Psoas muscle (tissue), 8 donors: ENCODE results near the gene VPS13D. TPM values are rescaled to one million over a fixed set of nuclear protein-coding genes. Genes with fewer than 3 reads are reported as not detected.

ENCODE experiments used
- ATAC-seq, 4 donors: fragments of 200-7000 bp; cut with Tn5 transposase; one replicate each; pipeline ENCODE4 v1.9.1; 2020; ENCODE audit warnings: moderate library complexity in 3 of 4, mild to moderate bottlenecking in 2 of 4
- DNase-seq, 2 donors: peaks; one replicate each; pipeline ENCODE4 v3.0.0-alpha.2; 2020
- H3K27ac ChIP-seq: fragments of 200-600 bp; one replicate; pipeline ENCODE4 v1.8.0; 2022
- H3K27me3 ChIP-seq, 3 donors: fragments of 200-600 bp in 1 of 3; one replicate each; pipeline versions ENCODE4 v1.6.1 to v1.8.0; 2013 to 2022; ENCODE audit warnings: low read length in 2 of 3, mild to moderate bottlenecking in 2 of 3, moderate library complexity in 1 of 3; ENCODE audit not compliant: insufficient read depth in 3 of 3
- H3K36me3 ChIP-seq, 2 donors: fragments of 200-600 bp in 1 of 2; one replicate each; pipeline versions ENCODE4 v1.6.1 to v1.8.0; 2013 to 2022; ENCODE audit warnings: low read depth in 1 of 2, mild to moderate bottlenecking in 1 of 2, moderate library complexity in 1 of 2; ENCODE audit not compliant: insufficient read depth in 1 of 2
- H3K4me1 ChIP-seq: fragments of 200-600 bp; one replicate; pipeline ENCODE4 v1.8.0; 2022
- H3K4me3 ChIP-seq: fragments of 200-600 bp; one replicate; pipeline ENCODE4 v1.8.0; 2022; ENCODE audit warnings: mild to moderate bottlenecking
- H3K9me3 ChIP-seq: fragments of 200-600 bp; one replicate; pipeline ENCODE4 v1.8.0; 2022
- WGBS, 3 donors: extraction: QIAGEN DNeasy Blood & Tissue Kit; methylation state at CpG; one replicate each; pipeline versions ENCODE4 v1.1.6 to v1.1.7; 2013; 5-methylcytosine and 5-hydroxymethylcytosine counted together
- intact Hi-C, 2 donors: fragments of 100-400 bp; cut with DNase I; formaldehyde crosslinking; loops; one replicate each; pipeline versions ENCODE4 v1.11.0 to v1.14.2; 2022
- polyA plus RNA-seq, 3 donors: library from polyadenylated mRNA; stranded (reverse); fragments of 200-250 nt; gene quantifications; one replicate each; pipeline ENCODE4 v1.2.3, GENCODE V29; 2013
- total RNA-seq, 4 donors: library from RNA; stranded (reverse); fragmentation: NEBNext Ultra II Directional in 2 of 4; extraction: Animal tissue kit (Norgen Biotek cat#: 25700) in 2 of 4; gene quantifications; one replicate each; pipeline versions ENCODE4 v1.2.1 to v1.2.4, GENCODE V29; 2021 to 2023
- TF ChIP-seq, protein P1 (sequence below): fragments of 200-600 bp; IDR thresholded peaks from one replicate; pipeline ENCODE4 v1.8.0; 2022; ENCODE audit warnings: antibody characterized with exemption
- donor health status: healthy with polysubstance abuse.
- donor health status: DM: no; HTN: no; CAD: no; lungs with moderate emphysema.
- donor health status: Bipolar disorder and iron deficiency.
- donor health status: healthy.
- donor health status: DM: yes; HTN: yes; CAD: no.
- donor health status: DM: no; HTN: no; CAD: no.
- donor health status: DM: no; HTN: no; CAD: no.
- donor health status: DM: yes; HTN: yes; CAD: no.

Gene VPS13D
- total and polyA plus RNA-seq, 7 donors, result 19.9 to 69.1 (median 45.3) TPM

- peaks cover 22% of the 10 kb centered on the region for H3K4me1 ChIP-seq
- ATAC-seq, result no peak
- no peak for DNase-seq
- H3K4me3 ChIP-seq, result no peak overlapping the region
- intact Hi-C loops, result no loop called here
- TF ChIP-seq, protein P1, sequence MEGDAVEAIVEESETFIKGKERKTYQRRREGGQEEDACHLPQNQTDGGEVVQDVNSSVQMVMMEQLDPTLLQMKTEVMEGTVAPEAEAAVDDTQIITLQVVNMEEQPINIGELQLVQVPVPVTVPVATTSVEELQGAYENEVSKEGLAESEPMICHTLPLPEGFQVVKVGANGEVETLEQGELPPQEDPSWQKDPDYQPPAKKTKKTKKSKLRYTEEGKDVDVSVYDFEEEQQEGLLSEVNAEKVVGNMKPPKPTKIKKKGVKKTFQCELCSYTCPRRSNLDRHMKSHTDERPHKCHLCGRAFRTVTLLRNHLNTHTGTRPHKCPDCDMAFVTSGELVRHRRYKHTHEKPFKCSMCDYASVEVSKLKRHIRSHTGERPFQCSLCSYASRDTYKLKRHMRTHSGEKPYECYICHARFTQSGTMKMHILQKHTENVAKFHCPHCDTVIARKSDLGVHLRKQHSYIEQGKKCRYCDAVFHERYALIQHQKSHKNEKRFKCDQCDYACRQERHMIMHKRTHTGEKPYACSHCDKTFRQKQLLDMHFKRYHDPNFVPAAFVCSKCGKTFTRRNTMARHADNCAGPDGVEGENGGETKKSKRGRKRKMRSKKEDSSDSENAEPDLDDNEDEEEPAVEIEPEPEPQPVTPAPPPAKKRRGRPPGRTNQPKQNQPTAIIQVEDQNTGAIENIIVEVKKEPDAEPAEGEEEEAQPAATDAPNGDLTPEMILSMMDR, result no peak
- H3K36me3 ChIP-seq, result no peaks in the 10 kb centered on the region
- no peak overlapping the region for H3K27ac ChIP-seq
- H3K9me3 ChIP-seq, result no peaks in the 10 kb centered on the region
- no peaks in the 10 kb centered on the region for H3K27me3 ChIP-seq
- 91 to 98% (median 93%) methylated on average over 3 of the region's 3 CpGs for whole genome bisulfite sequencing, 3 donors
Measured at GRCh38 chr1:12529640-12530174, 299.9 kb downstream of the VPS13D start.

DNA sequence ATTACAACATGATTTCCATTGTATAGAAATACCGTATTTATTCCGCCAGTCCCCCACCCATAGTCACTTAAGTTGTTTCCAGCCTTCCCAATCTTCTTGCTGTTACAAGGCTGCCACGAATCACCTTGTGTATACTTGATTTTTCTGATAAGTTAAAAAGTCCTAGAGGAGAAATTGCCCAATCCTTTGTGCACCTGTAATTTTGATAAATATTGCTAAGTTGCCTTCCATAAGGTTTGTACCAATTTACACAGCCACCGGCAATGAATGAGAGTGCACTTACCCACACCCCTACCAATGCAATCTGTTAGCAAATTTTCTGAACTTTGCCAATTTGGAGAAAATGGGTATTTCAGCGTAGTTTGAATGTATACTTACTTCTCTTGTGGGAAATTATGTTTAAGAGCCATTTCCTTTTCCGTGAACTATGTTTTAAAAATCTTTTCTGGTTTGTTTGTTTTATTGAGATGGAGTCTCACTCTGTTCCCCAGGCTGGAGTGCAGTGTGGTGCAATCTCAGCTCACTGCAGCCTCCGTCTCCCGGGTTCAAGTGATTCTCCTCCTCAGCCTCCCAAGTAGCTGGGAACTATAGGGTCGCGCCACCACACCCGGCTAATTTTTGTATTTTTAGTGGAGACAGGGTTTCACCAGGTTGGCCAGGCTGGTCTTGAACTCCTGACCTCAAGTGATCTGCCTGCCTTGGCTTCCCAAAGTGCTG lies 300.8 kb downstream of the VPS13D start:
- Histone ChIP-seq H3K4me1 (peaks cover 14% of the 10 kb centered on the region), H3K4me3 (no peak overlapping the region), H3K27me3 (no peaks in the 10 kb centered on the region), H3K9me3 (no peaks in the 10 kb centered on the region), H3K27ac (no peak overlapping the region), H3K36me3 (no peaks in the 10 kb centered on the region)
- TF ChIP-seq, protein P1, result no peak
- DNase-seq, result no peak
- intact Hi-C loops, result no loop called here
- WGBS, 3 donors, result 87 to 89% (median 88%) methylated on average over 11 of the region's 11 CpGs
- no peak for ATAC-seq

DNA sequence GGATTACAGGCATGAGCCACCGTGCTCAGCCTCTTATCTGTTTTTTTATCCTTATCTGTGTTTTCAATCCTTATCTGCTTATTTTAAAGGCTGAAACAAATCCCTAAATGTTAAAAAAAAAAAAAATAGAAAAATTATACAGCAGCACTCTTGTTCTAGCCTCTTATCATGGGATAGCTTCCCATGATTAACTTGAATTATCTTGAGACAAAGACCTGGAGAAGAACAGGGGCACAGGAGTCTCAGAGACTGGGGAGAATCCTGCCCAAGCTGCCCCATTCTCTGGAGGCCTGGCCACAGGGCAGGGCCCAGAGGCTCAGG lies 301.3 kb downstream of the VPS13D start:
- TF ChIP-seq, protein P1, result no peak
- H3K4me1 ChIP-seq, result peaks cover 11% of the 10 kb centered on the region
- no peak for ATAC-seq
- no peak overlapping the region for H3K4me3 ChIP-seq
- intact Hi-C loops, result no loop called here
- H3K27me3 ChIP-seq, result no peaks in the 10 kb centered on the region
- H3K9me3 ChIP-seq, result no peaks in the 10 kb centered on the region
- WGBS, 3 donors, result 83 to 94% (median 88%) methylated on average over 1 of the region's 1 CpG
- H3K36me3 ChIP-seq, result no peaks in the 10 kb centered on the region
- no peak for DNase-seq
- no peak overlapping the region for H3K27ac ChIP-seq

DNA sequence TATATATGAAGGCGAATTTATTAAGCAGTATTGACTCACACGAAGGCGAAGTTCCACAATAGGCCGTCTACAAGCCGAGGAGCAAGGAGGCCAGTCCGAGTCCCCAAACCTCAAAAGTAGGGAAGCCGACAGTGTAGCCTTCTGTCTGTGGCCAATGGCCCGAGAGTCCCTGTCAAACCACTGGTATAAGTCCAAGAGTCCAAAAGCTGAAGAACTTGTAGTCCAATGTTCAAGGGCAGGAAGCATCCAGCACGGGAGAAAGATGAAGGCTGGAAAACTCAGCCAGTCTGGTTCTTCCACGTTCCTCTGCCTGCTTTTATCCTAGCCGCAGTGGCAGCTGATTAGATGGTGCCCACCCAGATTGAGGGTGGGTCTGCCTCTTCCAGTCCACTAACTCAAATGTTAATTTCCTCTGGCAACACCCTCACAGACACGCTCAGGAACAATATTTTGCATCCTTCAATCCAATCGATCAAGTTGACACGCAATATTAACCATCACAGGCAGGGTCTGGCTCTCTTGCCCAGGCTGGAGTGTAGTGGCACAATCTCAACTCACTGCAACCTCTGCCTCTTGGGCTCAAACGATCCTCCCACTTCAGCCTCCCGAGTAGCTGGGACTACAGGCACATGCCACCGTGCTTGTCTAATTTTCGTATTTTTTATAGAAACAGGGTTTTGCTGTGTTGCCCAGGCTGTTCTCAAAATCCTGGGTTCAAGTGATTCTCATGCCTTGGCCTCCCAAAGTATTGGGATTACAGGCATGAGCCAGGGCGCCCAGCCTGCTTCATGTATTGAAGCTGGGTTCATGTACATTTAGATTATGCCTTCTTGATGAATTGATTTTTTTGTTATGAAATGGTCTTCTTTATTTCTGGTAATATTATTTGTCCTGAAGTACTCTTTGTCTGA lies 302.8 kb downstream of the VPS13D start:
- Histone ChIP-seq H3K4me3 (no peak overlapping the region), H3K4me1 (peaks cover 11% of the 10 kb centered on the region), H3K36me3 (no peaks in the 10 kb centered on the region), H3K27me3 (no peaks in the 10 kb centered on the region), H3K27ac (no peak overlapping the region), H3K9me3 (no peaks in the 10 kb centered on the region)
- TF ChIP-seq, protein P1, result no peak
- ATAC-seq (no peak), DNase-seq (no peak)
- intact Hi-C loops, result no loop called here
- WGBS, 3 donors, result 89 to 95% (median 91%) methylated on average over 19 of the region's 19 CpGs
